Keratinocyte (primary cell): ENCODE measurements around the gene LPCAT1.
"Not testable (repeated sequence)": the region's sequence is repeated elsewhere in the genome, so short reads cannot be mapped to it uniquely, and the experiment has no call there.

Experiments used
- CTCF ChIP-seq, 3 experiments: IDR thresholded peaks in 1 of 3; conservative IDR thresholded peaks in 1 of 3; optimal IDR thresholded peaks in 1 of 3; 2 replicates in 2 of 3; 3 replicates in 1 of 3; pipeline versions ENCODE3 to v1.5.1; 2011; ENCODE audit warnings: low read length in 3 of 3, mild to moderate bottlenecking in 3 of 3, moderate library complexity in 2 of 3, control low read depth in 1 of 3, inconsistent platforms in 1 of 3; ENCODE audit not compliant: insufficient read depth in 2 of 3; ENCODE audit errors: extremely low read depth in 1 of 3
- EZH2 ChIP-seq: IDR thresholded peaks from one replicate; pipeline ENCODE4 v1.6.1; 2012; ENCODE audit warnings: inconsistent platforms, mild to moderate bottlenecking, low read length, moderate library complexity

GRCh38 chr5:1567527-1568200 lies 43.9 kb upstream of the LPCAT1 start:
- not testable (repeated sequence) for TF ChIP-seq CTCF (optimal IDR thresholded peaks at IDR 0.05 in 1 of 3, IDR thresholded peaks at IDR 0.05 in 1 of 3, conservative IDR thresholded peaks at IDR 0.05 in 1 of 3; ENCODE audit: extremely low read depth in 1 of 3, insufficient read depth in 2 of 3, low read length in 3 of 3); EZH2
